Stomach smooth muscle (tissue), 2 donors: ENCODE data around the gene UHRF1.

Experiments
- H3K27ac ChIP-seq: one replicate; pipeline ENCODE4 v1.7.0; 2013; ENCODE audit warnings: mild to moderate bottlenecking, low read length, inconsistent platforms
- H3K27me3 ChIP-seq, 2 donors: one replicate each; pipeline ENCODE4 v1.7.0; 2013; ENCODE audit warnings: low read length in 2 of 2; ENCODE audit not compliant: insufficient read depth in 2 of 2, control insufficient read depth in 1 of 2
- H3K36me3 ChIP-seq, 2 donors: one replicate each; pipeline ENCODE4 v1.7.0; 2013; ENCODE audit warnings: low read length in 2 of 2; ENCODE audit not compliant: control insufficient read depth in 2 of 2, insufficient read depth in 2 of 2
- H3K4me1 ChIP-seq: one replicate; pipeline ENCODE4 v1.7.0; 2013; ENCODE audit warnings: low read length; ENCODE audit not compliant: control insufficient read depth, insufficient read depth
- H3K4me3 ChIP-seq, 2 donors: one replicate each; pipeline ENCODE4 v1.7.0; 2013; ENCODE audit warnings: low read length in 2 of 2
- H3K9ac ChIP-seq, 2 donors: one replicate each; pipeline ENCODE4 v1.7.0; 2013; ENCODE audit warnings: low read length in 2 of 2, mild to moderate bottlenecking in 1 of 2
- H3K9me3 ChIP-seq, 2 donors: one replicate each; pipeline ENCODE4 v1.7.0; 2013; ENCODE audit warnings: low read length in 2 of 2; ENCODE audit not compliant: control insufficient read depth in 2 of 2
- donor health status: healthy.
- donor health status: Pancreatic carcinoma.

Gene UHRF1

GRCh38 chr19:4909156-4909896 is at the start of gene UHRF1:
TSS of gene UHRF1 (plus strand) at chr19:4909501. CDS start at chr19:4910886, 1,385 bp downstream.
- Histone ChIP-seq H3K9ac (no peak within 1 kb of the TSS), H3K4me1 (peaks cover 28% of the 10 kb centered on the region), H3K27ac (no peak within 1 kb of the TSS), H3K36me3 (no peaks in the 10 kb centered on the region), H3K4me3 (peak within 1 kb of the TSS; percentile 52 to 70), H3K9me3 (no peaks in the 10 kb centered on the region), H3K27me3 (peaks cover 9 to 18% of the 10 kb centered on the region in 2 donors)

- Histone ChIP-seq H3K9me3 (no peaks in the 10 kb centered on the region), H3K4me1 (no peaks in the 10 kb centered on the region), H3K36me3 (peaks cover 4 to 18% of the 10 kb centered on the region in 2 donors)
Observed at GRCh38 chr19:4859697-4860096, 49.6 kb upstream of the UHRF1 start.

GRCh38 chr19:4861147-4861546 is 48.2 kb upstream of the UHRF1 start:
- H3K27me3 ChIP-seq = no peaks in the 10 kb centered on the region
- no peaks in the 10 kb centered on the region for H3K9me3 ChIP-seq
- no peak overlapping the region for H3K4me3 ChIP-seq
- H3K27ac ChIP-seq = no peak overlapping the region
- no peak overlapping the region for H3K9ac ChIP-seq
- peaks cover 4 to 15% of the 10 kb centered on the region in 2 donors for H3K36me3 ChIP-seq
- H3K4me1 ChIP-seq = no peaks in the 10 kb centered on the region

More at GRCh38 chr19:4859697-4860096, 49.6 kb upstream of the UHRF1 start:
- no peak overlapping the region for H3K27ac ChIP-seq
- no peak overlapping the region for H3K9ac ChIP-seq
- H3K4me3 ChIP-seq = no peak overlapping the region
- no peaks in the 10 kb centered on the region for H3K27me3 ChIP-seq

- Histone ChIP-seq H3K27me3 (peaks cover 0 to 2% of the 10 kb centered on the region in 2 donors), H3K4me3 (peak overlapping the region; percentile 71 to 80), H3K4me1 (peaks cover 13% of the 10 kb centered on the region), H3K9ac (peak overlapping the region; percentile 76 to 80), H3K9me3 (no peaks in the 10 kb centered on the region), H3K27ac (peak overlapping the region; percentile 69), H3K36me3 (peaks cover 0 to 3% of the 10 kb centered on the region in 2 donors)
Observed at GRCh38 chr19:4866595-4867424, 42.5 kb upstream of the UHRF1 start.

GRCh38 chr19:4867534-4868285 is 41.6 kb upstream of the UHRF1 start, which contains the start of gene PLIN3:
TSS of gene PLIN3 (minus strand) at chr19:4867667. CDS start at chr19:4861394, 6,273 bp downstream.
- H3K9ac ChIP-seq = peak within 1 kb of the TSS; percentile 76 to 80
- H3K4me3 ChIP-seq = peak within 1 kb of the TSS; percentile 71 to 80
- no peaks in the 10 kb centered on the region for H3K9me3 ChIP-seq
- H3K4me1 ChIP-seq = peaks cover 13% of the 10 kb centered on the region
- no peaks in the 10 kb centered on the region for H3K36me3 ChIP-seq
- peak within 1 kb of the TSS; percentile 69 for H3K27ac ChIP-seq
- H3K27me3 ChIP-seq = peaks cover 0 to 3% of the 10 kb centered on the region in 2 donors

- Histone ChIP-seq H3K36me3 (no peaks in the 10 kb centered on the region), H3K27ac (no peak overlapping the region), H3K9ac (no peak overlapping the region), H3K27me3 (peaks cover 0 to 3% of the 10 kb centered on the region in 2 donors), H3K4me3 (no peak overlapping the region), H3K9me3 (no peaks in the 10 kb centered on the region), H3K4me1 (peaks cover 13% of the 10 kb centered on the region)
Observed at GRCh38 chr19:4868286-4868834, 40.9 kb upstream of the UHRF1 start.

- peaks cover 0 to 3% of the 10 kb centered on the region in 2 donors for H3K27me3 ChIP-seq
- H3K27ac ChIP-seq = no peak overlapping the region
- peaks cover 13% of the 10 kb centered on the region for H3K4me1 ChIP-seq
- H3K9me3 ChIP-seq = no peaks in the 10 kb centered on the region
- no peak overlapping the region for H3K4me3 ChIP-seq
- H3K36me3 ChIP-seq = no peaks in the 10 kb centered on the region
- no peak overlapping the region for H3K9ac ChIP-seq
Observed at GRCh38 chr19:4870025-4870700, 39.1 kb upstream of the UHRF1 start.

GRCh38 chr19:4871711-4872110 is 37.6 kb upstream of the UHRF1 start:
- Histone ChIP-seq H3K27ac (no peak overlapping the region), H3K9me3 (no peaks in the 10 kb centered on the region), H3K4me3 (no peak overlapping the region), H3K9ac (no peak overlapping the region), H3K27me3 (peaks cover 0 to 3% of the 10 kb centered on the region in 2 donors), H3K4me1 (peaks cover 9% of the 10 kb centered on the region), H3K36me3 (no peaks in the 10 kb centered on the region)

GRCh38 chr19:4873930-4874329 is 35.4 kb upstream of the UHRF1 start:
- Histone ChIP-seq H3K36me3 (no peaks in the 10 kb centered on the region), H3K4me1 (peaks cover 11% of the 10 kb centered on the region), H3K27me3 (peaks cover 0 to 3% of the 10 kb centered on the region in 2 donors), H3K4me3 (no peak overlapping the region), H3K9ac (no peak overlapping the region), H3K9me3 (no peaks in the 10 kb centered on the region), H3K27ac (no peak overlapping the region)
